Measurements from ENCODE around the gene RAB36. TPM values are rescaled to one million over a fixed set of nuclear protein-coding genes. Genes with fewer than 3 reads are reported as not detected.

RAB36 gene
- polyA plus RNA-seq, 3 donors: 0.37 to 0.78 (median 0.49) TPM

GRCh38 chr22:23166042-23166831, 21.0 kb downstream of the RAB36 start:
- Histone ChIP-seq H3K27me3 (ENCODE audit: control insufficient read depth in 2 of 2, insufficient read depth in 2 of 2, low read length in 2 of 2) (no peaks in the 10 kb centered on the region), H3K36me3 (replicated peaks in 1 of 2; ENCODE audit: control insufficient read depth in 1 of 2, insufficient read depth in 2 of 2, low read length in 2 of 2) (no peaks in the 10 kb centered on the region), H3K4me1 (ENCODE audit: control insufficient read depth in 1 of 2, insufficient read depth in 2 of 2, low read length in 2 of 2) (no peaks in the 10 kb centered on the region), H3K27ac (ENCODE audit: low read depth in 1 of 2, low read length in 2 of 2) (no peak overlapping the region), H3K9me3 (replicated peaks in 1 of 2; ENCODE audit: control insufficient read depth in 1 of 2, insufficient read depth in 1 of 2, low read length in 2 of 2) (no peaks in the 10 kb centered on the region), H4K20me1 (ENCODE audit: insufficient read depth, low read length) (no peaks in the 10 kb centered on the region), H3K79me2 (ENCODE audit: insufficient read depth, low read length) (no peaks in the 10 kb centered on the region), H3K4me3 (replicated peaks in 1 of 3; ENCODE audit: low read depth in 2 of 3, low read length in 3 of 3) (no peak overlapping the region), H2AFZ (ENCODE audit: insufficient read depth, low read depth, low read length, poor library complexity, severe bottlenecking) (no peak overlapping the region), H3K9ac (ENCODE audit: insufficient read depth, low read length, poor library complexity, severe bottlenecking) (no peak overlapping the region), H3K4me2 (replicated peaks; ENCODE audit: extremely low read depth, low read length, poor library complexity, severe bottlenecking) (no peak overlapping the region)
- Mint-ChIP-seq H3K36me3 (no peaks in the 10 kb centered on the region), H3K4me3 (no peak overlapping the region), H3K9me3 (peaks cover 0 to 4% (median 2%) of the 10 kb centered on the region in 7 donors), H3K27me3 (ENCODE audit: low read depth in 3 of 3) (peaks cover 2 to 5% (median 2%) of the 10 kb centered on the region in 3 donors), H3K27ac (no peak overlapping the region), H3K4me1 (no peaks in the 10 kb centered on the region)
- intact Hi-C loops (cut with micrococcal nuclease): no loop called here
- WGBS (ENCODE audit: insufficient coverage): 88% methylated on average over 3 of the region's 6 CpGs
- DNase-seq: no peak
- TF ChIP-seq, protein P1, sequence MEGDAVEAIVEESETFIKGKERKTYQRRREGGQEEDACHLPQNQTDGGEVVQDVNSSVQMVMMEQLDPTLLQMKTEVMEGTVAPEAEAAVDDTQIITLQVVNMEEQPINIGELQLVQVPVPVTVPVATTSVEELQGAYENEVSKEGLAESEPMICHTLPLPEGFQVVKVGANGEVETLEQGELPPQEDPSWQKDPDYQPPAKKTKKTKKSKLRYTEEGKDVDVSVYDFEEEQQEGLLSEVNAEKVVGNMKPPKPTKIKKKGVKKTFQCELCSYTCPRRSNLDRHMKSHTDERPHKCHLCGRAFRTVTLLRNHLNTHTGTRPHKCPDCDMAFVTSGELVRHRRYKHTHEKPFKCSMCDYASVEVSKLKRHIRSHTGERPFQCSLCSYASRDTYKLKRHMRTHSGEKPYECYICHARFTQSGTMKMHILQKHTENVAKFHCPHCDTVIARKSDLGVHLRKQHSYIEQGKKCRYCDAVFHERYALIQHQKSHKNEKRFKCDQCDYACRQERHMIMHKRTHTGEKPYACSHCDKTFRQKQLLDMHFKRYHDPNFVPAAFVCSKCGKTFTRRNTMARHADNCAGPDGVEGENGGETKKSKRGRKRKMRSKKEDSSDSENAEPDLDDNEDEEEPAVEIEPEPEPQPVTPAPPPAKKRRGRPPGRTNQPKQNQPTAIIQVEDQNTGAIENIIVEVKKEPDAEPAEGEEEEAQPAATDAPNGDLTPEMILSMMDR (IDR thresholded peaks at IDR 0.05): no peak

- peaks cover 2 to 5% (median 2%) of the 10 kb centered on the region in 3 donors for H3K27me3 Mint-ChIP-seq (ENCODE audit: low read depth in 3 of 3)
- DNase-seq: no peak
- H3K27ac ChIP-seq (ENCODE audit: low read depth in 1 of 2, low read length in 2 of 2): no peak overlapping the region
- H3K36me3 ChIP-seq (replicated peaks in 1 of 2; ENCODE audit: control insufficient read depth in 1 of 2, insufficient read depth in 2 of 2, low read length in 2 of 2): no peaks in the 10 kb centered on the region
- no peak overlapping the region for H3K4me3 Mint-ChIP-seq
- H3K4me3 ChIP-seq (replicated peaks in 1 of 3; ENCODE audit: low read depth in 2 of 3, low read length in 3 of 3): no peak overlapping the region
- no peaks in the 10 kb centered on the region for H3K4me1 Mint-ChIP-seq
- WGBS (ENCODE audit: insufficient coverage): 91% methylated on average over 9 of the region's 10 CpGs
- intact Hi-C loops (cut with micrococcal nuclease): no loop called here
- no peaks in the 10 kb centered on the region for H3K27me3 ChIP-seq (ENCODE audit: control insufficient read depth in 2 of 2, insufficient read depth in 2 of 2, low read length in 2 of 2)
- no peak overlapping the region for H3K9ac ChIP-seq (ENCODE audit: insufficient read depth, low read length, poor library complexity, severe bottlenecking)
- H3K9me3 Mint-ChIP-seq: peaks cover 0 to 4% (median 2%) of the 10 kb centered on the region in 7 donors
- H3K36me3 Mint-ChIP-seq: no peaks in the 10 kb centered on the region
- H3K4me2 ChIP-seq (replicated peaks; ENCODE audit: extremely low read depth, low read length, poor library complexity, severe bottlenecking): no peak overlapping the region
- H4K20me1 ChIP-seq (ENCODE audit: insufficient read depth, low read length): no peaks in the 10 kb centered on the region
- H2AFZ ChIP-seq (ENCODE audit: insufficient read depth, low read depth, low read length, poor library complexity, severe bottlenecking): no peak overlapping the region
- no peaks in the 10 kb centered on the region for H3K9me3 ChIP-seq (replicated peaks in 1 of 2; ENCODE audit: control insufficient read depth in 1 of 2, insufficient read depth in 1 of 2, low read length in 2 of 2)
- H3K79me2 ChIP-seq (ENCODE audit: insufficient read depth, low read length): no peaks in the 10 kb centered on the region
- H3K27ac Mint-ChIP-seq: no peak overlapping the region
- TF ChIP-seq, protein P1 (IDR thresholded peaks at IDR 0.05): no peak
- H3K4me1 ChIP-seq (ENCODE audit: control insufficient read depth in 1 of 2, insufficient read depth in 2 of 2, low read length in 2 of 2): no peaks in the 10 kb centered on the region
These were observed 21.8 kb downstream of the RAB36 start for GRCh38 chr22:23166841-23167616.
